ENCODE data around the gene RICTOR.

Gene RICTOR

GRCh38 chr5:38905516-38905915 lies 168.7 kb downstream of the RICTOR start:
- TF ChIP-seq CTCF (IDR thresholded peaks at IDR 0.05; ENCODE audit: control insufficient read depth, extremely low read depth, insufficient read depth), result no peak
- no peak overlapping the region for H3K4me3 ChIP-seq (ENCODE audit: low read depth, low read length)
- DNase-seq (ENCODE audit: low read depth), result no peak

- no peak overlapping the region for H3K4me3 ChIP-seq (ENCODE audit: low read depth, low read length)
- no peak for DNase-seq (ENCODE audit: low read depth)
- TF ChIP-seq CTCF (IDR thresholded peaks at IDR 0.05; ENCODE audit: control insufficient read depth, extremely low read depth, insufficient read depth), result no peak
These were observed 174.3 kb downstream of the RICTOR start for GRCh38 chr5:38899936-38900335.

- DNase-seq (ENCODE audit: low read depth), result no peak
- TF ChIP-seq CTCF (IDR thresholded peaks at IDR 0.05; ENCODE audit: control insufficient read depth, extremely low read depth, insufficient read depth), result no peak
- no peak overlapping the region for H3K4me3 ChIP-seq (ENCODE audit: low read depth, low read length)
These were observed 177.4 kb downstream of the RICTOR start for GRCh38 chr5:38896760-38897159.

GRCh38 chr5:38892363-38892762 lies 181.8 kb downstream of the RICTOR start:
- no peak for TF ChIP-seq CTCF (IDR thresholded peaks at IDR 0.05; ENCODE audit: control insufficient read depth, extremely low read depth, insufficient read depth)
- no peak overlapping the region for H3K4me3 ChIP-seq (ENCODE audit: low read depth, low read length)
- DNase-seq (ENCODE audit: low read depth), result no peak

GRCh38 chr5:38891563-38891962 lies 182.6 kb downstream of the RICTOR start:
- H3K4me3 ChIP-seq (ENCODE audit: low read depth, low read length), result no peak overlapping the region
- DNase-seq (ENCODE audit: low read depth), result no peak
- no peak for TF ChIP-seq CTCF (IDR thresholded peaks at IDR 0.05; ENCODE audit: control insufficient read depth, extremely low read depth, insufficient read depth)

- TF ChIP-seq CTCF (IDR thresholded peaks at IDR 0.05; ENCODE audit: control insufficient read depth, extremely low read depth, insufficient read depth), result no peak
- DNase-seq (ENCODE audit: low read depth), result no peak
- no peak overlapping the region for H3K4me3 ChIP-seq (ENCODE audit: low read depth, low read length)
These were observed 184.8 kb downstream of the RICTOR start for GRCh38 chr5:38889424-38889823.

GRCh38 chr5:38888041-38888440 lies 186.2 kb downstream of the RICTOR start:
- TF ChIP-seq CTCF (IDR thresholded peaks at IDR 0.05; ENCODE audit: control insufficient read depth, extremely low read depth, insufficient read depth), result no peak
- no peak for DNase-seq (ENCODE audit: low read depth)
- no peak overlapping the region for H3K4me3 ChIP-seq (ENCODE audit: low read depth, low read length)

Measured in LNCaP clone FGC (cell line).